IMR-90 (cell line): Measurements from ENCODE around the gene NANOG. TPM values are rescaled to one million over a fixed set of nuclear protein-coding genes. Genes with fewer than 3 reads are reported as not detected.
"Not testable (repeated sequence)": the region's sequence is repeated elsewhere in the genome, so short reads cannot be mapped to it uniquely, and the experiment has no call there.

Experiments
- ATAC-seq: fragments of 200-7000 bp; cut with Tn5 transposase; 2 replicates; pipeline ENCODE4 v1.9.1; 2020; ENCODE audit warnings: low read depth, mild to moderate bottlenecking, moderate library complexity
- BruUV-seq: library from RNA; stranded (reverse); fragments of 400-500 nt; replicated peaks from 2 replicates; lab custom pipeline; 2021; lab: Mats Ljungman, UMichigan
- CTCF ChIA-PET: fragments of 300-600 bp; formaldehyde crosslinking; extraction: SDS; loops from one replicate; lab custom pipeline; 2021; ENCODE audit warnings: antibody characterized with exemption; lab: Yijun Ruan, JAX
- POLR2A ChIA-PET: fragments of 300-600 bp; sonication (Branson Sonifier 250); formaldehyde crosslinking; loops from one replicate; lab custom pipeline; 2022; ENCODE audit warnings: antibody characterized with exemption; ENCODE audit not compliant: unreplicated experiment; lab: Charles Lee
- DNase-seq: peaks from one replicate; pipeline ENCODE4 v3.0.0; 2013
- H2AFZ ChIP-seq: replicated peaks from 2 replicates; pipeline ENCODE3; 2013; ENCODE audit warnings: low read length, mild to moderate bottlenecking; ENCODE audit not compliant: poor library complexity
- H2AK5ac ChIP-seq: 2 replicates; pipeline ENCODE4 v1.6.1; 2013; ENCODE audit warnings: low read depth, low read length, inconsistent platforms
- H2AK9ac ChIP-seq: replicated peaks from 2 replicates; pipeline ENCODE3; 2013; ENCODE audit warnings: mild to moderate bottlenecking, low read depth, low read length, moderate library complexity; ENCODE audit not compliant: poor library complexity
- H2BK120ac ChIP-seq: 2 replicates; pipeline ENCODE4 v1.6.1; 2013; ENCODE audit warnings: low read depth, low read length, inconsistent platforms
- H2BK15ac ChIP-seq: 3 replicates; pipeline ENCODE4 v1.6.1; 2013; ENCODE audit warnings: low read depth, low read length, inconsistent platforms
- H2BK20ac ChIP-seq: 2 replicates; pipeline ENCODE4 v1.6.1; 2013; ENCODE audit warnings: low read depth, mild to moderate bottlenecking, inconsistent platforms, low read length, moderate library complexity
- H2BK5ac ChIP-seq: 2 replicates; pipeline ENCODE4 v1.6.1; 2013; ENCODE audit warnings: mild to moderate bottlenecking, low read depth, low read length, inconsistent platforms; ENCODE audit not compliant: poor library complexity, severe bottlenecking
- H3K14ac ChIP-seq: replicated peaks from 2 replicates; pipeline ENCODE4 v1.6.1; 2013; ENCODE audit warnings: low read depth, low read length, inconsistent platforms
- H3K18ac ChIP-seq: 2 replicates; pipeline ENCODE4 v1.6.1; 2013; ENCODE audit warnings: low read depth, low read length, control low read depth
- H3K23ac ChIP-seq: 2 replicates; pipeline ENCODE4 v1.6.1; 2013; ENCODE audit warnings: low read depth, low read length, inconsistent platforms
- H3K27ac ChIP-seq: 2 replicates; pipeline ENCODE4 v1.5.1; 2013; ENCODE audit warnings: mild to moderate bottlenecking, control low read depth, low read length; ENCODE audit not compliant: insufficient read depth
- H3K27me3 ChIP-seq: 2 replicates; pipeline ENCODE4 v1.6.1; 2013; ENCODE audit warnings: low read length; ENCODE audit not compliant: control insufficient read depth, insufficient read depth
- H3K36me3 ChIP-seq: 2 replicates; pipeline ENCODE4 v1.6.1; 2013; ENCODE audit warnings: low read length, mixed read lengths; ENCODE audit not compliant: control insufficient read depth, insufficient read depth
- H3K4ac ChIP-seq: 2 replicates; pipeline ENCODE4 v1.6.1; 2013; ENCODE audit warnings: low read depth, low read length, inconsistent platforms
- H3K4me1 ChIP-seq: 2 replicates; pipeline ENCODE4 v1.6.1; 2013; ENCODE audit warnings: low read length, mixed read lengths; ENCODE audit not compliant: control insufficient read depth, insufficient read depth
- H3K4me2 ChIP-seq: 2 replicates; pipeline ENCODE4 v1.6.1; 2013; ENCODE audit warnings: low read depth, mild to moderate bottlenecking, control low read depth, low read length, moderate library complexity
- H3K4me3 ChIP-seq: 2 replicates; pipeline ENCODE4 v1.5.1; 2013; ENCODE audit warnings: low read depth, mild to moderate bottlenecking, control low read depth, low read length, moderate library complexity; ENCODE audit not compliant: insufficient read depth
- H3K56ac ChIP-seq: 2 replicates; pipeline ENCODE4 v1.6.1; 2013; ENCODE audit warnings: low read length, inconsistent platforms; ENCODE audit not compliant: insufficient read depth; ENCODE audit errors: extremely low read depth
- H3K79me1 ChIP-seq, 2 experiments: 2 replicates each; pipeline ENCODE4 v1.6.1; 2013; ENCODE audit warnings: low read length in 2 of 2, inconsistent platforms in 1 of 2, low read depth in 1 of 2
- H3K9ac ChIP-seq: 2 replicates; pipeline ENCODE4 v1.6.1; 2013; ENCODE audit warnings: low read depth, low read length, control low read depth
- H3K9me1 ChIP-seq: 2 replicates; pipeline ENCODE4 v1.6.1; 2013; ENCODE audit warnings: low read length, inconsistent platforms; ENCODE audit not compliant: insufficient read depth
- H3K9me3 ChIP-seq: 2 replicates; pipeline ENCODE4 v1.6.1; 2013; ENCODE audit warnings: low read length; ENCODE audit not compliant: control insufficient read depth, insufficient read depth
- H4K20me1 ChIP-seq: 2 replicates; pipeline ENCODE4 v1.6.1; 2013; ENCODE audit warnings: low read length, inconsistent platforms; ENCODE audit not compliant: insufficient read depth
- H4K5ac ChIP-seq: 2 replicates; pipeline ENCODE4 v1.6.1; 2013; ENCODE audit warnings: mild to moderate bottlenecking, low read depth, low read length, control low read depth
- H4K8ac ChIP-seq, 2 experiments: 2 replicates each; pipeline ENCODE4 v1.6.1; 2013; ENCODE audit warnings: low read depth in 2 of 2, low read length in 2 of 2, control low read depth in 1 of 2, inconsistent platforms in 1 of 2
- H4K91ac ChIP-seq: 2 replicates; pipeline ENCODE4 v1.6.1; 2013; ENCODE audit warnings: low read depth, low read length, inconsistent platforms; ENCODE audit not compliant: insufficient read depth
- MAFK ChIP-seq: IDR thresholded peaks from 2 replicates; pipeline ENCODE4 v1.6.1; 2012; ENCODE audit warnings: low read depth, low read length, improper control_type of control experiment
- whole genome bisulfite sequencing, 2 experiments: methylation state at CpG; one replicate each; pipeline versions ENCODE4 v1.1.5 to v1.1.7; 2013; ENCODE audit warnings: missing lambda C conversion rate in 2 of 2; ENCODE audit not compliant: insufficient read length in 1 of 2; ENCODE audit errors: extremely low coverage in 2 of 2; 5-methylcytosine and 5-hydroxymethylcytosine counted together
- dilution Hi-C: fragments of 300-500 bp; cut with HindIII; formaldehyde crosslinking; loops from one replicate; pipeline ENCODE4 v1.14.3; 2018; ENCODE audit warnings: low sequenced_read_pairs; ENCODE audit not compliant: unreplicated experiment
- in situ Hi-C: fragments of 300-500 bp; cut with MboI; formaldehyde crosslinking; loops from 3 replicates; pipeline ENCODE4 v1.14.3; 2019; ENCODE audit warnings: low sequenced_read_pairs, inconsistent platforms, mixed read lengths
- intact Hi-C: fragments of 100-400 bp; cut with micrococcal nuclease; formaldehyde crosslinking; loops from 2 replicates; pipeline ENCODE4 v1.10.0; 2022
- polyA plus RNA-seq, 3 experiments: library from polyadenylated mRNA; depleted of rRNA; stranded (reverse); fragments of >200 nt; gene quantifications; 2 replicates each; pipeline ENCODE4 v1.2.3, GENCODE V29; 2012; ENCODE audit warnings: low replicate concordance in 1 of 3
- total RNA-seq: library from RNA; depleted of rRNA; stranded (reverse); fragments of >200 nt; gene quantifications from 2 replicates; pipeline ENCODE4 v1.2.3, GENCODE V29; 2012

NANOG gene
- total and polyA plus RNA-seq, 2 of the 4 experiments (the other 2 are of a cell fraction), result not detected

DNA sequence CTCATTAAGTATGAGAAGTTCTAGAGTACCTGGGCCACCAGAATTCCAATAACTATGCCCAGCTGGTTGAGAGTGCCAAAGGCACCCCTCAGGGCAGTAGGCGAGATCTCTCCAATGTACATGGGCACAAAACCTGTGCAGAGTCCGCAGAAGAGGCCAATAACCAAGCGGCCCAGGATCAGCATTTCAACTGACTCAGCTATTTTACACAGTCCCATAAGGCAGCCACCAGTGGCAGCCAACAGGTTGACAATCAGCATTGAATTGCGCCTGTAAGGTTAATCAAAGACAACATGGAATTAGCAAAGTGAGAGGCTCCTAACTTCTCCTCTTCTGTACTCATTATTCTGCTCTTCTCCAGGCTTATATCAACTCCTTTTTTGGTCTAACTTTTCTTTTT lies 40.5 kb downstream of the NANOG start:
- H2AK5ac ChIP-seq, DNase-seq, H3K4me2 ChIP-seq, H3K4me1 ChIP-seq, H4K91ac ChIP-seq, H3K79me1 ChIP-seq, POLR2A ChIA-PET, H2BK120ac ChIP-seq, H4K8ac ChIP-seq, H2BK15ac ChIP-seq, H3K23ac ChIP-seq, in situ Hi-C loops, H2AK9ac ChIP-seq, BruUV-seq, dilution Hi-C loops, H3K14ac ChIP-seq, H2AFZ ChIP-seq, H3K9me3 ChIP-seq, CTCF ChIA-PET, H3K9ac ChIP-seq, H3K4me3 ChIP-seq, ATAC-seq, H4K5ac ChIP-seq, H2BK20ac ChIP-seq, H3K36me3 ChIP-seq, H3K27me3 ChIP-seq, H3K4ac ChIP-seq, H3K9me1 ChIP-seq, H3K18ac ChIP-seq, H2BK5ac ChIP-seq, intact Hi-C loops, H3K27ac ChIP-seq, H3K56ac ChIP-seq, H4K20me1 ChIP-seq: not testable (repeated sequence)
- TF ChIP-seq MAFK, result peak; percentile 69
- WGBS, 2 experiments, result 77% methylated on average over 2 of the region's 4 CpGs; no CpG with 5 or more reads in 1 of the 2 experiments
